ENCODE results near the gene STXBP2.

STXBP2 gene

DNA sequence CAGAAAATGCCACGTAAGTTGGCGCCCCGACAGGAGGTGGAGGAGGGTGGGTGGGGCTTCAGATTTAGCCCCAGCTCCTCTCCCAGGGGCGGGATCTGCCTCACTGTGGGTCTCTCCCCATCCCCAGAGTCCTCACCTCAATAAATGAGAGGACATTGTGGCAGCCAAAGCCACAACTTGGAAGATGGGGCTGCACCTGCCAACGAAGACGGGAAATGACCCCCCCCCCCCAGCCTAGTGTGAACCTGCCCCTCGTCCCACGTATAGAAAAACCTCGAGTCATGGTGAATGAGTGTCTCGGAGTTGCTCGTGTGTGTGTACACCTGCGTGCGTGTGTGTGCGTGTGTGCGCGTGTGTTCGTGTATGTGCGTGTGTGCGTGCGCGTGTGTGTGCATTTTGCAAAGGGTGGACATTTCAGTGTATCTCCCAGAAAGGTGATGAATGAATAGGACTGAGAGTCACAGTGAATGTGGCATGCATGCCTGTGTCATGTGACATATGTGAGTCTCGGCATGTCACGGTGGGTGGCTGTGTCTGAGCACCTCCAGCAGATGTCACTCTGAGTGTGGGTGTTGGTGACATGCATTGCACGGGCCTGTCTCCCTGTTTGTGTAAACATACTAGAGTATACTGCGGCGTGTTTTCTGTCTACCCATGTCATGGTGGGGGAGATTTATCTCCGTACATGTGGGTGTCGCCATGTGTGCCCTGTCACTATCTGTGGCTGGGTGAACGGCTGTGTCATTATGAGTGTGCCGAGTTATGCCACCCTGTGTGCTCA is 42.3 kb downstream of the STXBP2 start:
- peak; percentile 48 to 56 for DNase-seq (ENCODE audit: low read depth in 2 of 2)

DNA sequence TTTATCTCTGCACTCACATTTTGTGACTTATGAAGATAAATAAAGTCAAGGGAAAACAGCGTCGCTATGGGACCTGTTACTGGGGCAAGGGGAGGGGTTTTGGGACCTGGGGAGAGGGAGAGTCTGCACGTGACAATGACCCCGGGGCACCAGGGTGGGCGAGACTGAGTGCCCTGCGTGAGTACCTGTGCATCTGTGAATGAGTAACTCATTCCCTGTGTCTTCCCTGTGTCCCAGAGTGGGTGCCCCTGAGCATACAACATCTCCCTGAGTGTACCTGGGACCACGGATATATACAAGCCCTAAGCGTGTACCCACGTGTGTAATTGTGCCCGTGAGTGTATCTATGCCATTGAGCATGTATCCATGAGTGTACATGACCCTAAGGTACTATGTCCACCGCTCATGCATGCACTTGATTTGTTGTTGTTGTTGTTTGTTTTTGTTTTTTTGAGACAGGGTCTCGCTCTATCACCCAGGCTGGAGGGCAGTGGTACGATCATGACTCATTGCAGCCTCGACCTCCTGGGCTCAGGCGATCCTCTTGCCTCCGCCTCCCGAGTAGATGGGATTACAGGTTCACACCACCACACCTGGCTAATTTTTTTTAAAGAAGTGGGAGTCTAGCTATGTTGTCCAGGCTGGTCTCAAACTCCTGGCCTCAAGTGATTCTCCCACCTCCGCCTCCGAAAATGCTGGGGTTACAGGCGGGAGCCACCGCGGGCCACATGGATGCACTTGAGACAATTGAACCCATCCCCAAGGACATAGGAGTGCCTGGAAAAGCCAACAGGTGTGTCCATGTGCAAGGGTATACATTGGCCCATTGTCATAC is 43.1 kb downstream of the STXBP2 start:
- DNase-seq (ENCODE audit: low read depth in 2 of 2), result no peak

DNA sequence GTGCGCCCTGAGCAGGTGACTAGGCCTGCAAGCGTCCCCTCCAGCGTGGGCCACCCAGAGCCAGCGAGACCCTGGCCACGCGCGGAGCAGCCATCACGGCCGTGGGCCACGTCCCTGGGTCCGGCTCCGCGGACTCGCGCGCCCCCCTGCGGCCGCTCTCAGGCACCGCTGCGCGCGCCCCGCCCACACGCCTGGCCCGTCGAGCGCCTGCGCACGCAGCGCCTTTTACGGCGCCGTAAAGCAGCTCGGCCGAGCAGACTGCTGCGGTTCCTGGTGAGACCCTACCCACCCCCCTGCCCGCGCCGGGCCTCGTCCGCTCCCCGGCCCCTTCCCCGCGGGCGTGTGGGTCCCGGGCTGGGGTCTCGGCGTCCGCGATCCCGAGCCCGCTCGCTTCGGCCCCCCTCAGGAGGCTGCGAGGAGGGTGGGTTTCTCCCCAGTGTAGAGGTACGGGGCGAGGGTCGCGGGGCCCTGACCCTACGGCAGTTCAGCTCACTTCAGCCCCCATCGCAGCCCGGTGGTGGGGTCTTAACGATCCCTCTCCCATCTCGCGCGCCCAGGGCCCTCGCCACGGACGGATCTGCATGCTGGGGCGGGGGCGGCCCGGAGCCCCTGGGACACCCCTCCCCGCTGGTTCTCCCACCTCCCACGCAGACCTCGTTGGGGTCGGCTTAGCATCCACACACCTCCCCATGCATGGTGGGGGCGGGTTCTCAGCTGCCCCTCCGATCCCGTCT is 43.9 kb downstream of the STXBP2 start, which contains the start of gene TRAPPC5:
TRAPPC5 (plus strand) TSS at position 228 of the 734 bp plus-strand sequence. CDS start 1,421 bp downstream, outside the sequence.
- peak; percentile 68 to 84 for DNase-seq (ENCODE audit: low read depth in 2 of 2)

DNA sequence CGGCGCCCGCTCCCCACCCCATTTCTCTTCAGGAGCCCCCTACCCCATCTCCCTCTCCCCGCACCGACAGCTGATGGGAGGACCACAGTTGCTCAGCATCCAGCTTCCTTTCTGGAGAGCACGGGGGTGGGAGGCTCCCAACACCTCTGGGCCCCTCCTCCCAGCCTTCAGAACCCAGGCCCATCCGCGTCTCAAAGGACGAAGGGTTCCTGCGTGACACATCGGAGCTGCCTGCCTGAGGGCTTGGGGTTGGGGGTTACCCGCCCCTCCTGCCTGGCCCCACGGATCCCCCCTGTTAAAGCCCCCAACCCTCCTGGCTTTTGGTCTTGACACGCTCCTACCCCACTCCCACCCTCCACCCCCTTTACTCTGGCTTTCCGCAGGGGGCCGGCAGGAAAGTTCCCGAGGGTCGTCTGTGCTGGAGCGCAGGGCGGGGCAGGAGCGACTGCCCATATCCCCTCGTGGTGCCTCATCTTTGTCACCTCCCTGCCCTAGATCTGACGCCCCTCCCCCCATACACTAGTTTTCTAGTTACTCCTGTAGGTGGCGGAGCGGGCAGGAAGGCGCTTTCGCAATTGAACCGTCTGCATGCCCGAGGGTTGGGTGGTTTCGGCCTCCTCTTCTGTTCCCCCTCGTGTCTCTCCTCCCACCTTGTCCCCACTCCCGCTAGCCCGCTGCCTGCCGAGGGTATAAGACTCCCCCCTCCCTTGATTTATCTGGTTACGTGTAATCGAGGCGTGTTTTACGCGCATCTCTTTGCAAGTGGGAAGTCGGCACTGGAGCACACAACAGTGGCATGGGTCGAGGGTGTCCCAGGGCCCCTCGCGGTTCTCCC is 44.6 kb downstream of the STXBP2 start:
- DNase-seq (ENCODE audit: low read depth in 2 of 2), result peak; percentile 87 to 90

DNA sequence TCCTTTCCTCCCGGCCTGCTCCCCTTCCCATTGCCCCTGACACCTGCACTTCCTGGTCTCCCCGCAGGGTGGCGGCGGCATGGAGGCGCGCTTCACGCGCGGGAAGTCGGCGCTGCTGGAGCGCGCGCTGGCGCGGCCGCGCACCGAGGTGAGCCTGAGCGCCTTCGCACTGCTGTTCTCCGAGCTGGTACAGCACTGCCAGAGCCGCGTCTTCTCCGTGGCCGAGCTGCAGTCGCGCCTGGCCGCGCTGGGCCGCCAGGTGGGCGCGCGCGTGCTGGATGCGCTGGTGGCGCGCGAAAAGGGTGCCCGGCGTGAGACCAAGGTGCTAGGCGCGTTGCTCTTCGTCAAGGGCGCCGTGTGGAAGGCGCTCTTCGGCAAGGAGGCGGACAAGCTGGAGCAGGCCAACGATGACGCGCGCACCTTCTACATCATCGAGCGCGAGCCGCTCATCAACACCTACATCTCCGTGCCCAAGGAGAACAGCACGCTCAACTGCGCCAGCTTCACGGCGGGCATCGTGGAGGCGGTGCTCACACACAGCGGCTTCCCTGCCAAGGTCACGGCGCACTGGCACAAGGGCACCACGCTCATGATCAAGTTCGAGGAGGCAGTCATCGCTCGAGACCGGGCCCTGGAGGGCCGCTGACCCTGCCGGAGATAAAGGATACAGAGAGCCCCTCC is 45.4 kb downstream of the STXBP2 start:
- DNase-seq (ENCODE audit: low read depth in 2 of 2), result no peak

DNA sequence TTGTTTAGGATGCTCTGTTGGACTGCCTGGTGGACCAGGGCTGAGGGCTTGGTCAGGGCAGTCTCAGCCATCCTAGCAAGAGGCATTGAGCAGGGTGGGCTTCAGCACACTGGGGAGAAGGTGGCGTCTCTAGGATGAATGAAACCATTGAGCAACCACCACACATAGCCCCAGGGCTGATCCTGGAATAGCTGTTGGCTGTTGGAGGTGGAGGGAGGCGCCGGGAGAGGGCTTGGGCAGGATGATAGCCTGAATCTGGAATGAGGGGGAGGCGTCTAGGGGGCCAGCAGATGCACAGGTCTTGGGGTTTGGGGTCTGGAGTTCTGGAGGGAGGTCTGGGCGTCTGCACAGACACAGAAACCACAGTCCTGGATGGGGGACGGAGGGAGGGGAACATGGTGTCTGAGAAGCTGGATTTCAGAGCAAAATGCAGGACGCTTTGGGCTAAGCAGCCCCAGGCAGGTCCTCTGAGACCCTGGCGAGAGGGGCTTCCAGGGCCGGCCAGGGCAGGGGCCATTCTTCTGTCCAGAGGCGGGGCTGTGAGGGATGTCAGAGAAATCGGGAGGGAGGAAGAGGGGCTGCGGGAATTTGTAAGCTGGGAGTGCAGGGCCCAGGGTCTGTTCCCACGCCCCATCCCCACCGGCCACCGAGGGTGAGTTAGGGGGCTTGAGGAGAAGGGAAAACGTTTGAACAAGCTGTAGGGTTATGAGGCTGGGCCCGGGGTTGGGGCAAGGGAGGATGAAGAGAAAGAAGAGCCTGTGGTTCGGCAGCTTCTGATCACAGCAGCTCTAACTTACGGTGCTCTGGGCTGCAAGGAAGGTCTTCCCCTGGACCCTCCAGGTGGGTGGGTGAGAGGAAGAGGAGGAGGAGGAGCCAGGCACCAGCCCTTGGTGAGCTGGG is 48.9 kb downstream of the STXBP2 start:
- no peak for DNase-seq (ENCODE audit: low read depth in 2 of 2)

DNA sequence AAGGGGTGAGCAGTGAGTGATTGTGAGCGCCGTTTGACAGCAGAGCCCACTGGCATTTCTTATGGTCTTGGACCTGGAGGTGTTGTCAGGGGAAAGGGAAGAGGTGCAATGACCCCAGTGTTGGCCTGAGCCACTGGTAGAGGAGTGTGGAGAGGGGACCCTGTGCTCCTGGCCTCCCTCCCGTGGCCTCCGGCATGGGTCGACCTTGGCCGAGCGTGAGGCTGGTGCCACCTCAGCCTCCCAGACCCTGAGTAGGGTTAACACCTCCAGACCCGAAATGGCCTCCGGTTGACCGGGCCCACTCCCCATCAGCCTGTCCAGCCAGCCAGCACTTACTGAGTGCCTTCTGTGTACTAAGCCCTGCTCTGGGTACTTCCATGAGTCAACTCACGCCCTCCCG is 50.3 kb downstream of the STXBP2 start:
- no peak for DNase-seq (ENCODE audit: low read depth in 2 of 2)

DNA sequence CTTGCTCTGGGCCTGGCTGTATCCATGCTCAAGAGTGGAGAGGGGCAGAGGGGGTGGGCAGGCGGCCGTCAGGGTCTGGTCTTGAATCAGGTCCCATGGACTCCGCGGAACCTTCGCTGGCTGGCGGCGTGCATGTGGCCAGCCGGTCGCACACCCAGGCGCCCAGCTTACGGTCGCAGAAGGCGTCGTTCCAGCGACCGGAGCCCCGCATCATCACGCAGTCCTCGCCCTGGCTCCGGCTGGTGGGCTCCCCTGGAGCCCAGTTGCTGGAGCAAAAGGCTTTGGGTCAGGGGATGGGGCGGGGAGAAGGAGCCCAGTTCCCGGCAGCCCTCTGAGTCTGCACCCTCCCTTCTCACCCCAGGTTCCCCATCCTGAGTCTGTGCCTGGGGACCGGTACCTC is 52.3 kb downstream of the STXBP2 start:
- no peak for DNase-seq (ENCODE audit: low read depth in 2 of 2)

DNA sequence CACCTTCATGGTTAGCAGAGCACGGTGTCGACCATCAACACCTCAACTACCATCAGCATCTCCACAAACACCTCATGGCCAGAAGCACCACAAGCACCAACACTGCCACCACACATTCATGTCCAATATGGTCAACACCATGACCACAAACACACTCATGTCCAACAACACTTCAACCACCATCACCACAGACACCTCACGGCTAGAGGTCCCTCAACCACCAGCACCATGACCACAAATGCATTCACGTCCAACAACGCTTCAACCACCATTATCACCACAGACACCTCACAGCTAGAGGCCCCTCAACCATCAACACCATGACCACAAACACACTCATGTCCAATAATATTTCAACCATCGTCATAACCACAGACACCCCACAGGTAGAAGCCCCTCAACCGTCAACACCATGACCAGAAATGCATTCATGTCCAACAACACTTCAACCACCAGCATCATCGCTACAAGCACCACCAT is 53.9 kb downstream of the STXBP2 start:
- DNase-seq (ENCODE audit: low read depth in 2 of 2), result no peak

DNA sequence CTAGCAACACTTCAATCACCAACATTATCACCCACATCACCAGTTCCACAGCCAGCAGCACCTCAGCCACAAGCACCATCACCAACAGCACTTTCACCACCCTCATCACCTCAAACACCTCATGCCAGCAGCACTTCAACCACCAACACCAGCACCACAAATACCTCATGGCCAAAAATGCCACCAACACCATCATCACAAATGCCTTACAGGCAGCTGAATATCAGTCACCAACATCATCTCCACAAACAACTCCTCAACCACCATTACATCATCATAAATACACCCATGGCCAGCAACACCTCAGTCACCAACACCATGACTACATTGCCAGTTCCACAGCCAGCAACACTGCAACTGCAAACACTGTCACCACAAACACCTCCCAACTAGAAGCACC is 54.6 kb downstream of the STXBP2 start:
- no peak for DNase-seq (ENCODE audit: low read depth in 2 of 2)

DNA sequence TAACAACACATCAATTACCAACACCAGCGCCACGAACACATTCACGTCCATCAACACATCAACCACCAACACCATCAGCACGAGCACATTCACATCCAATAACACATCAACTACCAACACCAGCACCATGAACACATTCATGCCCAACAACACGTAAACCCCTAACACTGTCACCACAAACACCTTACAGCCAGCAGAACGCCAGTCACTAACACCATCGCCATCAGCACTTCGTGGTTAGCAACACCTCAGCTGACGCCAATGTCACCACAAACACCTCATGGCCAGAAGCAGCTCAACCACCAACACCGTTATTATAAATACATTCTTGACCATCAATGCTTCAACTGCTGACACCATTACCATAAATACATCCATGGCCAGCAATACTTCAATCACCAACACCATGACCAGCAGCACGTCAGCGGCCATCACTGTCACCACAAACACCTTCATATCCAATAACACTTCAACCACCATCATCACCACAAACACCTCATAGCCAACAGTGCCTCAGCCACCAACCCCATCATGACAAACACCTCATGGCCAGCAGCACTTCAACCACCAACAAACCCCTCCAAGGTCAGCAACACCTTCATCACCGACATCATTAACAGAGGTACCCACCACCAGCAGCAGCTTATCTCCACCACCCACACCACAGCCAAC is 55.6 kb downstream of the STXBP2 start:
- no peak for DNase-seq (ENCODE audit: low read depth in 2 of 2)

DNA sequence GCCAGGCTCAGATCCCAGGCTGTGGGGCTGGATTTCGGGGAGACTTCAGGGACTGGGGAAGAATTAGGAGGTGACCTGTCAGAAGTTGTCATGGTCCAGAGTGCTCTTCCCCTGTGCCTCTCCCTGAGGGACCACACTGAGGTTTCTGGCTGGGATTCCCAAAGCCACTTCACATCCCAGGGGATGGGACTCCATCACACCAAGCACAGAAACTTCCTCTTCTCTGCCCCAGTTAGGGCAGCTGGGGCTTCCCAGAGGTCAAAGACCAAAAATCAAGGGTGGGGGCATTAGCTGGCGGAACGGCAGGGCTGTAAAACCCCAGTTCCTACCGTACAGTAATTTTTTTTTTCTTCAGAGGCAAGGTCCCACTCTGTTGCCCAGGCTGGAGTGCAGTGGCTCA is 57.6 kb downstream of the STXBP2 start:
- no peak for DNase-seq (ENCODE audit: low read depth in 2 of 2)

All from stimulated activated CD4-positive, alpha-beta T cell treated with anti-CD3 and anti-CD28 coated beads, Interleukin-15, amount 100 ng/mL, for 48 hours (primary cell).